22Rv1 (cell line): Measurements from ENCODE around the gene SORCS2.

ENCODE experiments used
- H3K27ac ChIP-seq: fragments of 450-650 bp; 2 replicates; pipeline ENCODE4 v1.5.1; 2017
- ZFX ChIP-seq: fragments of 450-650 bp; IDR thresholded peaks from 2 replicates; pipeline ENCODE4 v1.6.1; 2017; ENCODE audit warnings: antibody characterized with exemption, borderline replicate concordance
- TF ChIP-seq, protein P1 (sequence below): fragments of 450-650 bp; IDR thresholded peaks from 2 replicates; pipeline ENCODE4 v1.5.1; 2017; ENCODE audit warnings: mild to moderate bottlenecking

Gene SORCS2

DNA sequence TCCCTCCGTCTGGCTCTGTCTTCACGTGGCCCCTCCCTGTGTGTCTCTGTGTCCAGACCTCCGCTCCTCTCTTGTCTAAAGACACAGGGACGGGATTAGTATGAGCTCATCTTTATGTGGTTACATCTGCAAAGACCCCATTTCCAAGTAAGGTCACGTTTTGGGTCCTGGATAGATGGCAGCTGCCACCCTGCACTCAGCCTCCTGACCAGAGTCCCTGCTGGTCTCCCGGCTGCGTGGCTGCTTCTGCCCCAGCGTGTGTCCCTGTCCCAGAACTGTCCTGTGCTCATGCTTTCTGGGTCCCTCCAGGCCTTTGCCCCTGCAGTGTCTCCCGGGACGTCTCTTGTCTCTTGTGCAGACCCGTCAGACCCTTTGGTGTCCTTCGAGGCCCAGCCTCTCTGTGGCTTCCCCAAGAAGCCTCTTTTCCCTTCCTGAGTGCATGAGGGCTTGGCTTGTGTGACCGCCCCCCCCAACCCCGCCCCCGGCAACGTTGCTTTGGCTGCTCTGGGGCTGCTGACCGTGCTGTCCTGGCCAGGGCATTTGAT, 135.1 kb downstream of the SORCS2 start:
- H3K27ac ChIP-seq, result no peak overlapping the region
- no peak for TF ChIP-seq ZFX
- TF ChIP-seq, protein P1, sequence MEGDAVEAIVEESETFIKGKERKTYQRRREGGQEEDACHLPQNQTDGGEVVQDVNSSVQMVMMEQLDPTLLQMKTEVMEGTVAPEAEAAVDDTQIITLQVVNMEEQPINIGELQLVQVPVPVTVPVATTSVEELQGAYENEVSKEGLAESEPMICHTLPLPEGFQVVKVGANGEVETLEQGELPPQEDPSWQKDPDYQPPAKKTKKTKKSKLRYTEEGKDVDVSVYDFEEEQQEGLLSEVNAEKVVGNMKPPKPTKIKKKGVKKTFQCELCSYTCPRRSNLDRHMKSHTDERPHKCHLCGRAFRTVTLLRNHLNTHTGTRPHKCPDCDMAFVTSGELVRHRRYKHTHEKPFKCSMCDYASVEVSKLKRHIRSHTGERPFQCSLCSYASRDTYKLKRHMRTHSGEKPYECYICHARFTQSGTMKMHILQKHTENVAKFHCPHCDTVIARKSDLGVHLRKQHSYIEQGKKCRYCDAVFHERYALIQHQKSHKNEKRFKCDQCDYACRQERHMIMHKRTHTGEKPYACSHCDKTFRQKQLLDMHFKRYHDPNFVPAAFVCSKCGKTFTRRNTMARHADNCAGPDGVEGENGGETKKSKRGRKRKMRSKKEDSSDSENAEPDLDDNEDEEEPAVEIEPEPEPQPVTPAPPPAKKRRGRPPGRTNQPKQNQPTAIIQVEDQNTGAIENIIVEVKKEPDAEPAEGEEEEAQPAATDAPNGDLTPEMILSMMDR, result no peak

DNA sequence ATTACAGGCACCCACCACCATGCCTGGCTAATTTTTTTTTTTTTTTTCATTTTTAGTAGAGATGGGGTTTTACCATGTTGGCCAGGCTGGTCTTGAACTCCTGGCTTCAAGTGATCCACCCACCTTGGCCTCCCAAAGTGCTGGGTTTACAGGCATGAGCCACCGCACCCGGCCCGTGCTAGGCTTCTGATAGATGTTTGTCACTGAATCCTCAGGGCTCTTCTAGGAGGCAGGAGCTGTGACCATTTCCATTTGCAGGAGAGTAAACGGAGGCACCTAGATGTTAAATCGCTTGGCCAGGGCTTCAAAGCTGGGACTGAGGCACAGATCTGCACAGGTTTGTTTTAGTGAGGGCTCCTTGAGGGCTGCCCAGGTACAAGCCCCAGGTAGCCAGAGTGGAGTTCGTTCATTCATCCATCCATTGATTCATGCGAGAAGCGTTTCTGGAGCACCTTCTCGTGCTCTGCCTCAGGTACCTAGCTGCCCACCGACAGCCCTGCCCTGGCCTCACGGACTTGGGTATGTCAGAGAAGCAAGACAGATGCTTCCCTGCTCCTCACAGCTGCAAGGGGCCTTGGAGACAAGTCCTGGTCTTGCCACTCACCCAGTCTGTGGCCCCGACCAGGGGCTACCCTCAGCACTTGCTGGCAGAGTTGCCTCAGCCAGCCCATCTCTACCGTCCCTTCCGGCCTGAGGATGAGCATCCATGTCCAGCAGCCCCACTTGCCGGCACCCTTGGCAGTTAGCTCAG, 136.0 kb downstream of the SORCS2 start:
- no peak for TF ChIP-seq ZFX
- TF ChIP-seq, protein P1, result no peak
- H3K27ac ChIP-seq, result no peak overlapping the region

DNA sequence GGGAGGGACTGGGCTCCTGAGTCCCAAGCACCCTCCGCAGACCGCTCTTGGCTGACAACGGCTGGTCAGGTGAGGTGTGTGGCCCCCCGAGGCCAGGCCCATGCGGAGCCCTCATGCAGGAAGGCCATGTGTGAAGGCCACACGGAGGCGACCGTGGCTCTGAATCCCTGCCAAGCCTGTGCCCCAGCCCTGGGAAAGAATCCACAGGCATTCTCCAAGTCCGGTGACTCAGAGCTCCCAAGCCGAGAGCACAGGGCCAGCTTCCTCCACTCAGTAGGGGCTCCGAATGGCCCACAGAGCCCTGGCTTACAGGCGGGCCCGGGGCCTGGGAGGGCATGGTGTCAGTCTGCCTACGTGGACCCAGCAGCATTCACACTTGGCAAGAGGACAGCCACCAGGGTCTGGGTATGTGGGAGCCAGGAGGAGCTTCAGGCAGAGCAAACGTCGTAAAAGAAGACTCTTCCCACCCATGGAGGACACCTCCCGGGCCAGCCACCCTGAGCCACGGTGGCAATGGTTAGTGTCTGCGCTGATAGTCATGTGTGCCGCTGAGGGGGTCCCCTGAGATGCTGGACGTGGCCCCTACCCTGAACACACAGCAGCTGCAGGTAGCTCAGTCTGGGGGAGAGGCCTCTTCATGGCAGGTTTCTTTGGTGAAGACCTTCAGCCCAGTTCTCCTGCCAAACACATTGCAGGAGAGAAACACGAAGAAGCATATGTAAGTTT, 136.7 kb downstream of the SORCS2 start:
- no peak for TF ChIP-seq ZFX
- TF ChIP-seq, protein P1, result no peak
- no peak overlapping the region for H3K27ac ChIP-seq

DNA sequence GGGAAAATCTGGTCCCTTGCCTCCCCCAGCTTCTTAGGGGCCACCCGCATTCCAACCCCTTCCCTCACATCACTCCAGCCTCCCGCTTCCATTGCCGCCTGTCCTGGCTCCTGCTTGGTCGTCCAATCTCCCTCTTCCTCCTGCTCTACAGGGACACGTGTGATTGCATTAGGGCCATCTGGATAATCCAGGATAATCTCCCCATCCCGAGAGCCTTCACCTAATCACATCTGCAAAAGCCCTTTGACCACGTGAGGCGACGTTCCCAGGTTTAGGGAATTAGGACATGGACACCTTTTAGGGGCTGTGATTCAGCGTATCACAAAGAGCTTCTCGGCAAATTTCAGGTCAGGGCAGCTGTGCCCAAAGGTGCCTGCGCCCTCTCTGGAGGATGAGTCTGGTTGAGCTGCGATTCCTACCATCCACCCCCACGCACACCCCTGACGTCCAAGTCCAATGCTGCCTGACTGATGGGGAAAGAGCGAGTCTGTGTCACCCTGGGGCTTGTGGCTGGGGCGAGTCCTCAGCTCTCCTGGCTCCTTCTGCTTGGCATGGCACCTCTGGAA, 137.8 kb downstream of the SORCS2 start:
- TF ChIP-seq, protein P1, result no peak
- TF ChIP-seq ZFX, result no peak
- H3K27ac ChIP-seq, result no peak overlapping the region

DNA sequence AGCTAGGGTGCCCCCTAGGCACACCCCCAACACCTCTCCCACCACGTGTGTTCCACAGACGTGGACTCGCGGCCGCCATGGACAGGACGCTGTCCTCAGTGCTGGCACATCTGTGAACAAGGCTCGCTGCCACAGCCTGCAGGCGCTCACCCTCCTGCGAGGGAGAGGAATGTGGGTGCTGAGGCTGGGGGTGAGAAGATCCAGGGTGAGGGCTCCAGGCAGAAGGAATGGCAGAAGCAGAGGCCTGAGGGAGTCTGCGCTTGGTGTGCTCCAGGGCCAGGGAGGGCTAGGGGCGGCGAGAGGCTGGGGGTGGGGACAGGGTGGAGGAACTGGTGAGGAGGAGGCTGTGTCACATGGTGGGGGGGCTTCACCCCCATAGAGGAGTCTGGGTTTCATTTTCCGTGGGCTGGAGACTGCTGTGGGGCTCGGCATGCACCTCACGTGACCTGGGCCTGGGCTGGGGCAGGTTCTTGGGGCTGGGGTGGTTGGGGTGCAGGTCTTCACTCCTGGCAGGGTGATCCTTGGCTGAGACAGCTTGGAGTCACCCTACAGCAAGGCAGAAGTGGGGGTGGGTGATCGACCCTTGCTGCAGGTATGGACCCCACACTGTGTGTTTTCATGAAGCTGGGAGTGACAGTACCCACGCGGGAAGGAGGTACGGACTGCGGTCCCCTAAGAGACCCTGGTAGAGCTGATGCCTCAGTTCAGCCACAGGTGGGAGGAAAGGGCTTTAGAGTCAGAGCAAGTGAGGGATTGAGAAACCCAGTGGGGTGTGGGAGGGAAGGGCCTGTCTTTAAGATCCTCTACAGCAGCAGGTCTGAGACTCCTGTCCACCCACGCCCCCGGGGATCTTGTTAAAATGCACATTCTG, 138.7 kb downstream of the SORCS2 start:
- H3K27ac ChIP-seq, result no peak overlapping the region
- no peak for TF ChIP-seq ZFX
- TF ChIP-seq, protein P1, result no peak

DNA sequence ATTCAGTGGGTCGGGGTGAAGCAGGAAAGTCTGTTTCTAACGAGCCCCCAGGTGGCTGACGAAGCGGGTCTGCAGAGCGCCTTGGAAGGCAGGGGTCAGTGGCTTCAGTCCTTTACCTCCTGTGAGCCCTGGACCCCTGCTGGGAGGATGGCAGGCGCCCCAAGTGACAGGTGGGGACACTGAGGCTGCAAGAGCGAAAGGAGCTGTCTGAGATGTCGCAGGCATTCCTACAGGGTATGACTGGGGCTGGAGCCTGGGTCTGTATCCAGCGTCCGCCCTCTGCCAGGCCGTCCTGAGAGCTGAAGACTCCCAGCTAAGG, 139.3 kb downstream of the SORCS2 start:
- H3K27ac ChIP-seq, result no peak overlapping the region
- no peak for TF ChIP-seq ZFX
- TF ChIP-seq, protein P1, result no peak
